GM06990 (cell line): ENCODE results near the gene KCNJ11.
"Not testable (repeated sequence)": the region's sequence is repeated elsewhere in the genome, so short reads cannot be mapped to it uniquely, and the experiment has no call there.

Experiments used
- DNase-seq: peaks from one replicate; pipeline ENCODE4 v3.0.0-alpha.2; 2011; ENCODE audit not compliant: insufficient read length; ENCODE audit errors: extremely low read depth
- H3K27me3 ChIP-seq: replicated peaks from 2 replicates; pipeline ENCODE4 v1.6.0; 2011; ENCODE audit warnings: low read length; ENCODE audit not compliant: control insufficient read depth, insufficient read depth
- H3K36me3 ChIP-seq: 2 replicates; pipeline ENCODE4 v1.5.1; 2011; ENCODE audit warnings: low read length; ENCODE audit not compliant: control insufficient read depth, insufficient read depth
- H3K4me3 ChIP-seq: replicated peaks from 2 replicates; pipeline ENCODE4 v1.5.1; 2011; ENCODE audit warnings: low read depth, mild to moderate bottlenecking, control low read depth, low read length
- TF ChIP-seq, protein P1 (sequence below): IDR thresholded peaks from 2 replicates; pipeline ENCODE4 v1.5.1; 2011; ENCODE audit warnings: low read length, control low read depth, mild to moderate bottlenecking, inconsistent platforms; ENCODE audit not compliant: insufficient read depth, poor library complexity, severe bottlenecking

The KCNJ11 gene

DNA sequence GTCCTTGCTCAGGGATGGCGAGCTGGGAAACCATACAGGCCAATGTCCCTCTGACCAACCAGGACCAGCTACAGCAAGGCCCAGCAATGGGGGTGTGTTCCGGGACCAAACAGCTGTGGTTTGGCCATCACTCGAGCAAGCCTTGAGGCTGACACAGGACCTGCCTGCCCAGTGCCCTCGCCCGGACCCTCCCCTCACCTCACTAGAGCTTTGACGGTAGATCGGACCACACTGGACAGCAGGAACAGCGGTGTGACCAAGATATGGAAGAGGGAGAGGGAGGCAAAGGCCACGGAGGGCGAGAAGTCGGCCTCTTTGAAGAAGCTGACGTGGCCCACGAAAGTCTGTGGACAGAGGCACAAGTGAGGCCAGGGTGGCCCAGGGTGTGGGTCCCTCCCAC lies 42.2 kb upstream of the KCNJ11 start:
- DNase-seq = no peak
- H3K27me3 ChIP-seq = no peaks in the 10 kb centered on the region; the same call in none of the 2 replicates
- H3K4me3 ChIP-seq = no peak overlapping the region
- TF ChIP-seq, protein P1, sequence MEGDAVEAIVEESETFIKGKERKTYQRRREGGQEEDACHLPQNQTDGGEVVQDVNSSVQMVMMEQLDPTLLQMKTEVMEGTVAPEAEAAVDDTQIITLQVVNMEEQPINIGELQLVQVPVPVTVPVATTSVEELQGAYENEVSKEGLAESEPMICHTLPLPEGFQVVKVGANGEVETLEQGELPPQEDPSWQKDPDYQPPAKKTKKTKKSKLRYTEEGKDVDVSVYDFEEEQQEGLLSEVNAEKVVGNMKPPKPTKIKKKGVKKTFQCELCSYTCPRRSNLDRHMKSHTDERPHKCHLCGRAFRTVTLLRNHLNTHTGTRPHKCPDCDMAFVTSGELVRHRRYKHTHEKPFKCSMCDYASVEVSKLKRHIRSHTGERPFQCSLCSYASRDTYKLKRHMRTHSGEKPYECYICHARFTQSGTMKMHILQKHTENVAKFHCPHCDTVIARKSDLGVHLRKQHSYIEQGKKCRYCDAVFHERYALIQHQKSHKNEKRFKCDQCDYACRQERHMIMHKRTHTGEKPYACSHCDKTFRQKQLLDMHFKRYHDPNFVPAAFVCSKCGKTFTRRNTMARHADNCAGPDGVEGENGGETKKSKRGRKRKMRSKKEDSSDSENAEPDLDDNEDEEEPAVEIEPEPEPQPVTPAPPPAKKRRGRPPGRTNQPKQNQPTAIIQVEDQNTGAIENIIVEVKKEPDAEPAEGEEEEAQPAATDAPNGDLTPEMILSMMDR = no peak
- H3K36me3 ChIP-seq = no peaks in the 10 kb centered on the region

DNA sequence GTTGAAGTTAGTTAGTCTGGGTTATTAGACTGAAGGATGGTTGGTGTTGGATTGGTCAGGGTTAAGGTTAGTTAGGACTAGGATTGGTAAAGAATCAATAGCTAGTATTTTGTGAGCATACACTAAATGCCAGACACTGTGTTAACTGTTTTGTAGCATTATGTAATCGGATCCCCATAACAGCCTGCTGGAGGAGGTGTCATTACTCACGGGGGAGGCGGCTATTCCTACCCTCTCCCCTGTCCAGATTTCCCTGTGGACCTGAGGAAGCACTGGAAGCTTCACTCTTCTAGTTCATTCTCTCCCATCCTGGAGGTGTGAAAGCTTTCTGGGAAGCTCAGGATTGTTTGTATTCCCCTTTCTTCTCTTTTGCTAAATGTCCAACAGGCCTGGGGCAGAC lies 40.5 kb upstream of the KCNJ11 start:
- no peaks in the 10 kb centered on the region; the same call in none of the 2 replicates for H3K27me3 ChIP-seq
- TF ChIP-seq, protein P1 = no peak
- DNase-seq = no peak
- H3K4me3 ChIP-seq = no peak overlapping the region
- H3K36me3 ChIP-seq = no peaks in the 10 kb centered on the region

DNA sequence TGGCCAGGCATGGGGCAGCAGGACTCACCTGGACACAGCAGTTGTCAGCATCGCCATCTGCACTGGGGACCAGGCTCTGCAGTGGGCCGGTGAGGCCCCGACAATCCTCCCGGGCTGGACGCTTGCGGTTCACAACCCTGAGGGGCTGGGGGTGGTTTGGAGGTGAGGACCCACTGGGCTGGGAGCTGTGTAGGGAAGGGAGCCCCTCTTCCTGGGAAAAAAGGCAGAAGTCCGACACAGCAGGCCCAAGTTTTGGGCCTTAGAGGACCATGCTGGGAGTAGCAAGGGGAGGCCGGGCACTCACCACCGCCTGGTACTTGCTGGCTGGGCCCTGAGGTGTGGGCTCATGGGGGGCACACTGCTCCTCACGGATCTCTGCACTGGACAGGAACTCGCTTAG lies 39.8 kb upstream of the KCNJ11 start:
- Histone ChIP-seq H3K4me3 (no peak overlapping the region), H3K36me3 (no peaks in the 10 kb centered on the region), H3K27me3 (no peaks in the 10 kb centered on the region; the same call in none of the 2 replicates)
- TF ChIP-seq, protein P1 = no peak
- DNase-seq = no peak

DNA sequence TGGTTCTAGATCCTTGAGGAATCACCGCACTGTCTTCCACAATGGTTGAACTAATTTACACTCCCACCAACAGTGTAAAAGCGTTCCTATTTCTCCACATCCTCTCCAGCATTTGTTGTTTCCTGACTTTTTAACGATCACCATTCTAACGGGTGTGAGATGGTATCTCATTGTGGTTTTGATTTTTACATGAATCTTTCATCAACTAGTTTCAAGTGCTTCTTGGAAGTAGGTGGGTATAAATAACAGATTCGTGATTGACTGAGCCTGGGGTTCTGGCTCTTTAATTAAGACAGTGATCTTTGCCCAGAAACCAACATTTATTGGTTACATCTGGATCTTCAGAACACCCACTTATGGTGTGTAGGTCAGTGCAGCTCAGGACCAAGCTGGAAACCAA lies 37.8 kb upstream of the KCNJ11 start:
- H3K27me3 ChIP-seq, DNase-seq, H3K4me3 ChIP-seq, H3K36me3 ChIP-seq: not testable (repeated sequence)

DNA sequence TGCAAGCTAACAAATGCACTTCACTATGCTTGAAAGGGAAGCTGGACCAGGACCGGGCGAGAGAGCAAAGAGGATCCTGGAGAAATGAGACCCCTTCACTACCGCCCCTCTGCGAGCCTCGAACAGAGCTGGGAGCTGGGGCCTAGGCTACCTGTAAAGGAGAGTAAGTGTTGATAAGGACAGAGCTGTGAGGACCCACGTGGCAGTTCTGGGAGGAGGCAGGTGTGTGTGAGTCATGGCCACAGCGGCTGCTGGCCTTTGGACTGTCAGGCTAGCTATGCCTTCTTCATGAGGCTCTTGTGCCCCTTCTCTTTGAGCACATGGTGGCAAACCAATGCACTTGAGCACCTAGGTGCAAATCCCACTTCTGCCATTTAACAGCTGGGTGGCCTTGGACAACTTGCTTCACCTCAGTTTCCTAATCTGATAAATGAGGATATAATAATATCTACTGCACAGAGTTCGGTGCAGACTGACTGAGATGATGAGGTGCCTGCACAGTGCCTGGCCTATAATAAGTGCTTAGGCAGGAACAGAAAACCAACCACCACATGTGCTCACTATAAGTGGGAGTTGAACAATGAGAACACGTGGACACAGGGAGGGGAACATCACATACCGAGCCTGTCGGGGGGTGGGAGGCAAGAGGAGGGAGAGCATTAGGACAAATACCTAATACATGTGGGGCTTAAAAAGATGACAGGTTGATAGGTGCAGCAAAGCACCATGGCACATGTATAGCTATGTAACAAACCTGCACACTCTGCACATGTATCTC lies 35.3 kb upstream of the KCNJ11 start:
- TF ChIP-seq, protein P1 = no peak
- DNase-seq = no peak
- Histone ChIP-seq H3K27me3 (no peaks in the 10 kb centered on the region; the same call in none of the 2 replicates), H3K4me3 (no peak overlapping the region), H3K36me3 (no peaks in the 10 kb centered on the region)

DNA sequence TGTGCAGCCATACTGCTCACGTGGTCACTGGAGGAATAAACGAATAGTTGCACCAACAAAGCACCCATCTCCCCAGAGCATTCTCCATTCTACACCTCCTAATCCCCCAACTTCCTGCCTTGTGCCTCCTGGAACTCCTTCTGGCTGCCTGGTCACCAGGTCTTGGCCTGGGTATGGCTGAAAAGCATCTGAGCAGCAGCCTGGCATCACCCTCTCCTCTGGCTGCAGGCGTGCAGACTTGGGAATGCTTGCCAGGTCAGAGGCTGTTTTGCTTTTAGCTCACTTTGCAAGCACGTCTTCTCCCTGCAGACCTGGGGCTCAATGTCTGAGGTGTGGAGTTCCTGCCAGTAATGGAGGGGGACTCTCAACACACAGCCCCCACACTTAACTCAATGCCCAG lies 33.3 kb upstream of the KCNJ11 start:
- Histone ChIP-seq H3K27me3 (peaks cover 1% of the 10 kb centered on the region), H3K36me3 (no peaks in the 10 kb centered on the region), H3K4me3 (no peak overlapping the region)
- TF ChIP-seq, protein P1 = no peak
- no peak for DNase-seq
